ENCODE measurements around the gene CAMTA1. TPM values are rescaled to one million over a fixed set of nuclear protein-coding genes. Genes with fewer than 3 reads are reported as not detected.

Gene CAMTA1
- total and polyA plus RNA-seq, 4 donors: 18.0 to 93.5 (median 35.8) TPM

DNA sequence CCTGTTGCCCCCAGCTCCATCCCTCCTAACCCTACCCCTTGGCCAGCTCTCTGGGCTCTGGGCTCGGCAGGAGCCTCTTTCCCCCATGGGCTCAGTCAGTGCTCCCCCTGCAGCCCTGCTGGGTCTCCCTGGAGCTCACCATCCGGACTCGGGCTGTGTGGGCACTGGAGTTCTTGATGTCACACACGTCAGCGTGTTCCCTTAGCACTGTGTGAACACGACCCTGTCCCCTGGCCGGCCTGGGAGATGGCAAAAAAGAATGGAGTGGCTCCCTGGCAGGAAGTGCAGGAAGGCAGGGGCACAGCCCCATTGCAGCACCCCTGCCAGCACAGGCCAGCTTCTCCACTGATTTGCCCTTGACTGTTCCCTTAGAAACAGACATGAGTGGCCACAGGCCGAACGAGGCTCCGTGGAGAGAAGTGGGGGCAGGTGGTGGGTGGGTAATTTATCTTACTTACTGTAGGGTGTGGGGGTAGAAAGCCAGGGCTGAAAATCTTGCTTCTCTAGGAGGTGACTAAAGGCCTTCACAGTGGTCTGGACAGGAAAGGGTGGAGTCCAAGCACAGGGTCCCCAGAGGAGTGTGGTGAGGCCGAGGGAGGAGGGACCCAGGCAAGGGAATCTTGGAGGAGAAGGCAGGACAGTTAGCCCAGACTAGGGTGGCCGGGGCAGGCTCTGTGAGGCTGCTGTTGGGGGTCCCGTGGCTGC, 604.1 kb downstream of the CAMTA1 start:
- H3K27me3 ChIP-seq (ENCODE audit: control insufficient read depth in 4 of 4, insufficient read depth in 4 of 4, low read length in 3 of 4): no peaks in the 10 kb centered on the region
- H3K4me1 ChIP-seq (ENCODE audit: control insufficient read depth in 4 of 4, insufficient read depth in 4 of 4, low read length in 3 of 4): no peaks in the 10 kb centered on the region
- H3K4me3 ChIP-seq (ENCODE audit: low read depth in 1 of 3, low read length in 3 of 3): no peak overlapping the region
- H3K9me3 ChIP-seq (ENCODE audit: control insufficient read depth in 4 of 4, low read length in 3 of 4): no peaks in the 10 kb centered on the region
- no peaks in the 10 kb centered on the region for H3K36me3 ChIP-seq (ENCODE audit: control insufficient read depth in 4 of 4, insufficient read depth in 3 of 4, low read depth in 1 of 4, low read length in 3 of 4)
- TF ChIP-seq NR2F2 (IDR thresholded peaks at IDR 0.05): no peak
- TF ChIP-seq, protein P1, sequence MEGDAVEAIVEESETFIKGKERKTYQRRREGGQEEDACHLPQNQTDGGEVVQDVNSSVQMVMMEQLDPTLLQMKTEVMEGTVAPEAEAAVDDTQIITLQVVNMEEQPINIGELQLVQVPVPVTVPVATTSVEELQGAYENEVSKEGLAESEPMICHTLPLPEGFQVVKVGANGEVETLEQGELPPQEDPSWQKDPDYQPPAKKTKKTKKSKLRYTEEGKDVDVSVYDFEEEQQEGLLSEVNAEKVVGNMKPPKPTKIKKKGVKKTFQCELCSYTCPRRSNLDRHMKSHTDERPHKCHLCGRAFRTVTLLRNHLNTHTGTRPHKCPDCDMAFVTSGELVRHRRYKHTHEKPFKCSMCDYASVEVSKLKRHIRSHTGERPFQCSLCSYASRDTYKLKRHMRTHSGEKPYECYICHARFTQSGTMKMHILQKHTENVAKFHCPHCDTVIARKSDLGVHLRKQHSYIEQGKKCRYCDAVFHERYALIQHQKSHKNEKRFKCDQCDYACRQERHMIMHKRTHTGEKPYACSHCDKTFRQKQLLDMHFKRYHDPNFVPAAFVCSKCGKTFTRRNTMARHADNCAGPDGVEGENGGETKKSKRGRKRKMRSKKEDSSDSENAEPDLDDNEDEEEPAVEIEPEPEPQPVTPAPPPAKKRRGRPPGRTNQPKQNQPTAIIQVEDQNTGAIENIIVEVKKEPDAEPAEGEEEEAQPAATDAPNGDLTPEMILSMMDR (IDR thresholded peaks at IDR 0.05; ENCODE audit: low read depth, low read length, missing input control): no peak
- TF ChIP-seq RAD21 (IDR thresholded peaks at IDR 0.05): no peak
- peak; percentile 14 for DNase-seq (ENCODE audit: low spot score)
- no peak overlapping the region for H3K9ac ChIP-seq (ENCODE audit: low read depth in 1 of 2, low read length in 2 of 2)
- 61% methylated on average over 13 of the region's 13 CpGs for WGBS
- H3K27ac ChIP-seq (ENCODE audit: low read depth in 1 of 2, low read length in 2 of 2): no peak overlapping the region

DNA sequence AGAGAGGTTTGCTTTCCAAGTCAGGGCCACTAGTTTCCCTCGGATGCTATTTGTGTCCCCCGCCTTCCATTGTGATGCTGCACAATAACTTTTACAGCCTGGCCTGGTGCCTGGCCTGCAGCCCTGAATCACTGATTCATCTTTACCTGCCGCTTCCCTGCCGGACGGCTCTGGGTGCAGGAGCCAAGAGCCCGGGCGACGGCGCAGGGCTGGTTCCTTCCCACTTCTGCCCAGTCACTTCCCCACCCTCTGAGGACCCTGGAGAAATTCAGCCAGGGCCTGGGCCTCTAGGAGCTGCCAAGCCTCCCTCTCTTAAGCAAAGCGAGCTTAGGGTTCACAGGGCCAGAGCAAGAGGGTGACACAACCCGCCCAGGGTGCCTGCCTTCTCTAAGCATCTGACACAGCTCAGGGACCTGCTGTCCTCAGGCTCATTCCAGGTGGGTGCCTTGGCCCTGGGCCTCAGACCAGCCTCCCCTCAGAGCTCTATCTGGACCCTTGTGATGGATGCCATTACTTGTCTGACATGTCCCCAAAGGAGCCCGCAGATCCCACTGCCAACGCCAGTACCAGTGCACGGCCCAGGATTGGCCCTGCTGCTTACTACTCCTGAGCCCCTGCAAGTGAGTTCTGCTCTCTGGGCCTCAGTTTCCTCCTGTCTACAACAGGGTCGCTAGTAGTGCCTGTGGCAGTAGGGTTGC, 604.8 kb downstream of the CAMTA1 start:
- Histone ChIP-seq H3K4me1 (ENCODE audit: control insufficient read depth in 4 of 4, insufficient read depth in 4 of 4, low read length in 3 of 4) (no peaks in the 10 kb centered on the region), H3K27me3 (ENCODE audit: control insufficient read depth in 4 of 4, insufficient read depth in 4 of 4, low read length in 3 of 4) (no peaks in the 10 kb centered on the region), H3K9me3 (ENCODE audit: control insufficient read depth in 4 of 4, low read length in 3 of 4) (peaks cover 0 to 1% (median under 1%) of the 10 kb centered on the region in 4 donors), H3K9ac (ENCODE audit: low read depth in 1 of 2, low read length in 2 of 2) (no peak overlapping the region), H3K4me3 (ENCODE audit: low read depth in 1 of 3, low read length in 3 of 3) (no peak overlapping the region), H3K27ac (ENCODE audit: low read depth in 1 of 2, low read length in 2 of 2) (no peak overlapping the region), H3K36me3 (ENCODE audit: control insufficient read depth in 4 of 4, insufficient read depth in 3 of 4, low read depth in 1 of 4, low read length in 3 of 4) (no peaks in the 10 kb centered on the region)
- no peak for TF ChIP-seq YY1 (IDR thresholded peaks at IDR 0.05)
- TF ChIP-seq HNF4A (conservative IDR thresholded peaks at IDR 0.05): no peak
- TF ChIP-seq RAD21 (IDR thresholded peaks at IDR 0.05): no peak
- TF ChIP-seq, protein P1 (IDR thresholded peaks at IDR 0.05; ENCODE audit: low read depth, low read length, missing input control): no peak
- no peak for TF ChIP-seq TAF1 (conservative IDR thresholded peaks at IDR 0.05)
- no peak for TF ChIP-seq GABPA (IDR thresholded peaks at IDR 0.05 in 1 of 2, conservative IDR thresholded peaks at IDR 0.05 in 1 of 2)
- no peak for TF ChIP-seq JUND (IDR thresholded peaks at IDR 0.05)
- no peak for TF ChIP-seq NR2F2 (IDR thresholded peaks at IDR 0.05)
- TF ChIP-seq MAX (IDR thresholded peaks at IDR 0.05): no peak
- TF ChIP-seq FOXA2 (IDR thresholded peaks at IDR 0.05): no peak
- TF ChIP-seq REST (IDR thresholded peaks at IDR 0.05): no peak
- no peak for TF ChIP-seq ATF3 (IDR thresholded peaks at IDR 0.05)
- no peak for TF ChIP-seq EGR1 (IDR thresholded peaks at IDR 0.05; ENCODE audit: low read depth in 2 of 2)
- TF ChIP-seq, protein P2, sequence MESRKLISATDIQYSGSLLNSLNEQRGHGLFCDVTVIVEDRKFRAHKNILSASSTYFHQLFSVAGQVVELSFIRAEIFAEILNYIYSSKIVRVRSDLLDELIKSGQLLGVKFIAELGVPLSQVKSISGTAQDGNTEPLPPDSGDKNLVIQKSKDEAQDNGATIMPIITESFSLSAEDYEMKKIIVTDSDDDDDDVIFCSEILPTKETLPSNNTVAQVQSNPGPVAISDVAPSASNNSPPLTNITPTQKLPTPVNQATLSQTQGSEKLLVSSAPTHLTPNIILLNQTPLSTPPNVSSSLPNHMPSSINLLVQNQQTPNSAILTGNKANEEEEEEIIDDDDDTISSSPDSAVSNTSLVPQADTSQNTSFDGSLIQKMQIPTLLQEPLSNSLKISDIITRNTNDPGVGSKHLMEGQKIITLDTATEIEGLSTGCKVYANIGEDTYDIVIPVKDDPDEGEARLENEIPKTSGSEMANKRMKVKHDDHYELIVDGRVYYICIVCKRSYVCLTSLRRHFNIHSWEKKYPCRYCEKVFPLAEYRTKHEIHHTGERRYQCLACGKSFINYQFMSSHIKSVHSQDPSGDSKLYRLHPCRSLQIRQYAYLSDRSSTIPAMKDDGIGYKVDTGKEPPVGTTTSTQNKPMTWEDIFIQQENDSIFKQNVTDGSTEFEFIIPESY (IDR thresholded peaks at IDR 0.05): no peak
- no peak for TF ChIP-seq HNF4G (IDR thresholded peaks at IDR 0.05)
- no peak for TF ChIP-seq RXRA (IDR thresholded peaks at IDR 0.05)
- TF ChIP-seq SP1 (IDR thresholded peaks at IDR 0.05): no peak
- no peak for TF ChIP-seq FOXA1 (IDR thresholded peaks at IDR 0.05)
- peak; percentile 30 for DNase-seq (ENCODE audit: low spot score)
- WGBS: 88% methylated on average over 15 of the region's 15 CpGs

Measured in liver (tissue), 9 donors.